ENCODE measurements around the gene FOXA1.
"Not testable (repeated sequence)": the region's sequence is repeated elsewhere in the genome, so short reads cannot be mapped to it uniquely, and the experiment has no call there.

FOXA1 gene

GRCh38 chr14:37565550-37565949 lies 29.5 kb downstream of the FOXA1 start:
- Histone ChIP-seq H3K9me3 (ENCODE audit: low read length) (no peaks in the 10 kb centered on the region), H3K36me3 (ENCODE audit: insufficient read depth, low read length) (no peaks in the 10 kb centered on the region), H3K27me3 (ENCODE audit: control insufficient read depth in 1 of 2, insufficient read depth in 2 of 2, low read length in 2 of 2) (no peaks in the 10 kb centered on the region), H3K4me3 (ENCODE audit: low read depth in 1 of 2, low read length in 2 of 2) (no peak overlapping the region), H3K27ac (ENCODE audit: low read depth, low read length) (no peak overlapping the region), H3K9ac (ENCODE audit: low read length) (no peak overlapping the region), H3K4me1 (ENCODE audit: insufficient read depth, low read length) (no peaks in the 10 kb centered on the region)

GRCh38 chr14:37563189-37563588 lies 31.9 kb downstream of the FOXA1 start:
- Histone ChIP-seq H3K9ac (ENCODE audit: low read length) (no peak overlapping the region), H3K27ac (ENCODE audit: low read depth, low read length) (no peak overlapping the region), H3K4me3 (ENCODE audit: low read depth in 1 of 2, low read length in 2 of 2) (no peak overlapping the region), H3K4me1 (ENCODE audit: insufficient read depth, low read length) (no peaks in the 10 kb centered on the region), H3K9me3 (ENCODE audit: low read length) (no peaks in the 10 kb centered on the region), H3K36me3 (ENCODE audit: insufficient read depth, low read length) (no peaks in the 10 kb centered on the region), H3K27me3 (ENCODE audit: control insufficient read depth in 1 of 2, insufficient read depth in 2 of 2, low read length in 2 of 2) (no peaks in the 10 kb centered on the region)

DNA sequence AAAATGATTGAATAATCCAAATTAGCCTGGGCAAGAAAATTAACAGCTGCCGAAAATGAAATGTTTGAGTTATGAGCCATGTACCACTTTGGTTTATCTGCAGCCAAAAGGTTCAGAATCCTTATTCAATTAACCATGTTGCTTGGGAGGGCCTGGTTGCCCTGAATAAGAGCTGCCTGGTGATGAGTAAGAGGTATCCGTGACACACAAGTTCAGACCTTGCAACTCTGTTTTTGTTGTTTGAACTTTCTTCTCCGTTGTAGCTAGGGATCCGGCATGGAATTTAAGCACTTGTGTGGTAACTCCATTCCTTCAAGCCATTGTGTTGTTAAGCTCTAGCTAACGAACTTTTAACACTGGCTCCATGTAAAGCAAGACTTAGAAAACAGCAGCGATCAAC lies 35.7 kb downstream of the FOXA1 start:
- H3K27ac ChIP-seq (ENCODE audit: low read depth, low read length) = no peak overlapping the region
- no peaks in the 10 kb centered on the region for H3K9me3 ChIP-seq (ENCODE audit: low read length)
- no peaks in the 10 kb centered on the region for H3K27me3 ChIP-seq (ENCODE audit: control insufficient read depth in 1 of 2, insufficient read depth in 2 of 2, low read length in 2 of 2)
- H3K4me3 ChIP-seq (ENCODE audit: low read depth in 1 of 2, low read length in 2 of 2) = no peak overlapping the region
- no peak overlapping the region for H3K9ac ChIP-seq (ENCODE audit: low read length)
- no peaks in the 10 kb centered on the region for H3K36me3 ChIP-seq (ENCODE audit: insufficient read depth, low read length)
- H3K4me1 ChIP-seq (ENCODE audit: insufficient read depth, low read length) = no peaks in the 10 kb centered on the region

DNA sequence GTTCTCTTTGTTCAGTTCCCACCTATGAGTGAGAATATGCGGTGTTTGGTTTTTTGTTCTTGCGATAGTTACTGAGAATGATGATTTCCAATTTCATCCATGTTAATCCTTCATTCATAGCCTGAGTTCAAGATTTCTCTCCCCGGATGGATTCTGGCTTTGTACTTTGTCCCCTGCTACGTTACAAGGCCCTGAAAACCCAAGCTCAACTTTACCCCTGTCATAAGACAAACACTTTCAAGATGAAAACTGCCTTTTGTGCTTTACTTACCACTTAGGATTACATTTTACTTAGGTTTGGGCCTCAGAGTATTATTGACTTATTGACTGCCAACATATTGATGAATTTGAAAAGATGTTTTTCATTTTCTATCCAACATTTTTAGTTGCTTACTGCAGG lies 36.3 kb downstream of the FOXA1 start:
- no peaks in the 10 kb centered on the region for H3K4me1 ChIP-seq (ENCODE audit: insufficient read depth, low read length)
- H3K9ac ChIP-seq (ENCODE audit: low read length) = no peak overlapping the region
- H3K27ac ChIP-seq (ENCODE audit: low read depth, low read length) = no peak overlapping the region
- H3K27me3 ChIP-seq (ENCODE audit: control insufficient read depth in 1 of 2, insufficient read depth in 2 of 2, low read length in 2 of 2) = no peaks in the 10 kb centered on the region
- H3K4me3 ChIP-seq (ENCODE audit: low read depth in 1 of 2, low read length in 2 of 2) = no peak overlapping the region
- no peaks in the 10 kb centered on the region for H3K9me3 ChIP-seq (ENCODE audit: low read length)
- H3K36me3 ChIP-seq (ENCODE audit: insufficient read depth, low read length) = no peaks in the 10 kb centered on the region

- not testable (repeated sequence) for H3K4me1 ChIP-seq (ENCODE audit: insufficient read depth, low read length); H3K27ac ChIP-seq (ENCODE audit: low read depth, low read length); H3K9ac ChIP-seq (ENCODE audit: low read length); H3K27me3 ChIP-seq (ENCODE audit: control insufficient read depth in 1 of 2, insufficient read depth in 2 of 2, low read length in 2 of 2); H3K36me3 ChIP-seq (ENCODE audit: insufficient read depth, low read length); H3K4me3 ChIP-seq (ENCODE audit: low read depth in 1 of 2, low read length in 2 of 2); H3K9me3 ChIP-seq (ENCODE audit: low read length)
Observed at GRCh38 chr14:37555596-37555995, 39.5 kb downstream of the FOXA1 start.

- Histone ChIP-seq H3K27me3 (ENCODE audit: control insufficient read depth in 1 of 2, insufficient read depth in 2 of 2, low read length in 2 of 2) (no peaks in the 10 kb centered on the region), H3K9ac (ENCODE audit: low read length) (no peak overlapping the region), H3K36me3 (ENCODE audit: insufficient read depth, low read length) (no peaks in the 10 kb centered on the region), H3K9me3 (ENCODE audit: low read length) (no peaks in the 10 kb centered on the region), H3K4me3 (ENCODE audit: low read depth in 1 of 2, low read length in 2 of 2) (no peak overlapping the region), H3K4me1 (ENCODE audit: insufficient read depth, low read length) (no peaks in the 10 kb centered on the region), H3K27ac (ENCODE audit: low read depth, low read length) (no peak overlapping the region)
Observed at GRCh38 chr14:37553935-37554550, 41.0 kb downstream of the FOXA1 start.

- no peaks in the 10 kb centered on the region for H3K27me3 ChIP-seq (ENCODE audit: control insufficient read depth in 1 of 2, insufficient read depth in 2 of 2, low read length in 2 of 2)
- H3K36me3 ChIP-seq (ENCODE audit: insufficient read depth, low read length) = no peaks in the 10 kb centered on the region
- H3K9ac ChIP-seq (ENCODE audit: low read length) = no peak overlapping the region
- H3K27ac ChIP-seq (ENCODE audit: low read depth, low read length) = no peak overlapping the region
- H3K4me3 ChIP-seq (ENCODE audit: low read depth in 1 of 2, low read length in 2 of 2) = no peak overlapping the region
- H3K4me1 ChIP-seq (ENCODE audit: insufficient read depth, low read length) = no peaks in the 10 kb centered on the region
- H3K9me3 ChIP-seq (ENCODE audit: low read length) = no peaks in the 10 kb centered on the region
Observed at GRCh38 chr14:37551119-37551518, 43.9 kb downstream of the FOXA1 start.

- H3K9me3 ChIP-seq (ENCODE audit: low read length) = no peaks in the 10 kb centered on the region
- H3K36me3 ChIP-seq (ENCODE audit: insufficient read depth, low read length) = no peaks in the 10 kb centered on the region
- H3K27me3 ChIP-seq (ENCODE audit: control insufficient read depth in 1 of 2, insufficient read depth in 2 of 2, low read length in 2 of 2) = no peaks in the 10 kb centered on the region
- H3K4me3 ChIP-seq (ENCODE audit: low read depth in 1 of 2, low read length in 2 of 2) = no peak overlapping the region
- no peak overlapping the region for H3K9ac ChIP-seq (ENCODE audit: low read length)
- H3K4me1 ChIP-seq (ENCODE audit: insufficient read depth, low read length) = no peaks in the 10 kb centered on the region
- H3K27ac ChIP-seq (ENCODE audit: low read depth, low read length) = no peak overlapping the region
Observed at GRCh38 chr14:37550511-37550910, 44.5 kb downstream of the FOXA1 start.

GRCh38 chr14:37546621-37547447 lies 48.2 kb downstream of the FOXA1 start:
- Histone ChIP-seq H3K9ac (ENCODE audit: low read length) (no peak overlapping the region), H3K9me3 (ENCODE audit: low read length) (no peaks in the 10 kb centered on the region), H3K27me3 (ENCODE audit: control insufficient read depth in 1 of 2, insufficient read depth in 2 of 2, low read length in 2 of 2) (no peaks in the 10 kb centered on the region), H3K27ac (ENCODE audit: low read depth, low read length) (no peak overlapping the region), H3K4me3 (ENCODE audit: low read depth in 1 of 2, low read length in 2 of 2) (no peak overlapping the region), H3K36me3 (ENCODE audit: insufficient read depth, low read length) (no peaks in the 10 kb centered on the region), H3K4me1 (ENCODE audit: insufficient read depth, low read length) (no peaks in the 10 kb centered on the region)

- Histone ChIP-seq H3K4me3 (ENCODE audit: low read depth in 1 of 2, low read length in 2 of 2) (no peak overlapping the region), H3K36me3 (ENCODE audit: insufficient read depth, low read length) (no peaks in the 10 kb centered on the region), H3K9me3 (ENCODE audit: low read length) (no peaks in the 10 kb centered on the region), H3K27ac (ENCODE audit: low read depth, low read length) (no peak overlapping the region), H3K4me1 (ENCODE audit: insufficient read depth, low read length) (no peaks in the 10 kb centered on the region), H3K9ac (ENCODE audit: low read length) (no peak overlapping the region), H3K27me3 (ENCODE audit: control insufficient read depth in 1 of 2, insufficient read depth in 2 of 2, low read length in 2 of 2) (no peaks in the 10 kb centered on the region)
Observed at GRCh38 chr14:37545174-37545573, 49.9 kb downstream of the FOXA1 start.

DNA sequence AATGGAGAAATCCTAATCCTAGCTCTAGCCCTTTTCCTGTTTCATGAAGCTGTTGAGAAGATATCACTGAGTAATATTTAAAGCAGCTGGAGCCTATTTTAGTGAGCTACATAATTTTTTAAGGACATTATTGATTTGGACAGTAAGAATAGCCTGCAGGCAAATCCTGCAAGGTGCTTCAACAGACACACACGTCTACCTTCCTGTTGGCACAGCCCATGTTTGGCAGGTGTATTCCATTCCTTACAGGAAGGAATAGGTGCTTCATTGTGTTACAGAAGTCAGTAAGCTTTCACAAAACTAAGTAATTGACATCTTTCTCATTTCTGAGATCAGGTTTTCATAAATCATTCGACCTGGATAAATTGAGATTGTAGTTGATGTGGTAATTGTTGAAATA lies 50.6 kb downstream of the FOXA1 start:
- Histone ChIP-seq H3K27ac (ENCODE audit: low read depth, low read length) (no peak overlapping the region), H3K36me3 (ENCODE audit: insufficient read depth, low read length) (no peaks in the 10 kb centered on the region), H3K9ac (ENCODE audit: low read length) (no peak overlapping the region), H3K4me3 (ENCODE audit: low read depth in 1 of 2, low read length in 2 of 2) (no peak overlapping the region), H3K4me1 (ENCODE audit: insufficient read depth, low read length) (no peaks in the 10 kb centered on the region), H3K27me3 (ENCODE audit: control insufficient read depth in 1 of 2, insufficient read depth in 2 of 2, low read length in 2 of 2) (no peaks in the 10 kb centered on the region), H3K9me3 (ENCODE audit: low read length) (no peaks in the 10 kb centered on the region)

DNA sequence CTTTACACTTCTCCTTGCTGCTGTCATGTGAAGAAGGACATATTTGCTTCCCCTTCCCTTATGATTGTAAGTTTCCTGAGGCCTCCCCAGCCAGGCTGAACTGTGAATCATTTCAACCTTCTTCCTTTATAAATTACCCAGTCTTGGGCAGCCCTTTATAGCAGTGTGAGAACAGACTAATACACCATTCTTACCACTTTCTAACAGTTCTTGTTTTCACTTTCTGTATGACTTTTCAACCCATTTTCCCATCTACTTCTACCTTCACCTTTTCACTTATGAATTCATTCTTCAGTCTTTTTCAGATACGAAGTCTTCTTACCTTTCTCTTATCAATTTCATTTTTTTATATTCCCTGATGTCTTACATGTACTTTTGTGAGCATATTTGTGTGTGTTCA lies 55.1 kb downstream of the FOXA1 start:
- no peak overlapping the region for H3K9ac ChIP-seq (ENCODE audit: low read length)
- no peaks in the 10 kb centered on the region for H3K4me1 ChIP-seq (ENCODE audit: insufficient read depth, low read length)
- no peak overlapping the region for H3K4me3 ChIP-seq (ENCODE audit: low read depth in 1 of 2, low read length in 2 of 2)
- H3K27ac ChIP-seq (ENCODE audit: low read depth, low read length) = no peak overlapping the region
- H3K9me3 ChIP-seq (ENCODE audit: low read length) = no peaks in the 10 kb centered on the region
- no peaks in the 10 kb centered on the region for H3K27me3 ChIP-seq (ENCODE audit: control insufficient read depth in 1 of 2, insufficient read depth in 2 of 2, low read length in 2 of 2)
- H3K36me3 ChIP-seq (ENCODE audit: insufficient read depth, low read length) = no peaks in the 10 kb centered on the region

Measured in muscle layer of colon (tissue), 2 donors.